Activated CD8-positive, alpha-beta T cell treated with anti-CD3 and anti-CD28 coated beads for 36 hours (primary cell): ENCODE results near the gene ITGB6. TPM values are rescaled to one million over a fixed set of nuclear protein-coding genes. Genes with fewer than 3 reads are reported as not detected.

Experiments
- ATAC-seq: fragments of 200-7000 bp; cut with Tn5 transposase; one replicate; pipeline ENCODE4 v1.10.0; 2021; ENCODE audit warnings: mild to moderate bottlenecking, moderate library complexity
- CTCF ChIA-PET: fragments of 350-600 bp; sonication (Branson Sonifier 250); formaldehyde crosslinking; loops from one replicate; lab custom pipeline; 2021; ENCODE audit warnings: antibody characterized with exemption; lab: Charles Lee
- POLR2A ChIA-PET: fragments of 350-600 bp; sonication (Branson Sonifier 250); formaldehyde crosslinking; loops from one replicate; lab custom pipeline; 2021; ENCODE audit warnings: antibody characterized with exemption; lab: Charles Lee
- DNase-seq: peaks from one replicate; pipeline ENCODE4 v3.0.0-alpha.2; 2020
- H3K27ac Mint-ChIP-seq: one replicate; pipeline ENCODE4 v1.8.0; 2021; ENCODE audit warnings: mild to moderate bottlenecking, mixed read lengths
- H3K27me3 Mint-ChIP-seq: one replicate; pipeline ENCODE4 v1.8.0; 2021; ENCODE audit warnings: mixed read lengths
- H3K36me3 Mint-ChIP-seq: one replicate; pipeline ENCODE4 v1.8.0; 2021; ENCODE audit warnings: low read depth, mixed read lengths
- H3K4me1 Mint-ChIP-seq: one replicate; pipeline ENCODE4 v1.8.0; 2021; ENCODE audit warnings: low read depth, mixed read lengths
- H3K4me3 Mint-ChIP-seq: one replicate; pipeline ENCODE4 v1.8.0; 2021; ENCODE audit warnings: mild to moderate bottlenecking, moderate library complexity, mixed read lengths
- H3K9me3 Mint-ChIP-seq: one replicate; pipeline ENCODE4 v1.8.0; 2021; ENCODE audit warnings: mixed read lengths
- intact Hi-C: fragments of 100-400 bp; cut with micrococcal nuclease; formaldehyde crosslinking; loops from one replicate; pipeline ENCODE4 v1.10.0; 2022
- total RNA-seq, 2 experiments: library from RNA; stranded (reverse); gene quantifications; one replicate each; pipeline ENCODE4 v1.2.3, GENCODE V29; 2021
- TF ChIP-seq, protein P1 (sequence below): fragments of 200-600 bp; IDR thresholded peaks from one replicate; pipeline ENCODE4 v1.8.0; 2022; ENCODE audit warnings: antibody characterized with exemption, mild to moderate bottlenecking

ITGB6 gene, protein sequence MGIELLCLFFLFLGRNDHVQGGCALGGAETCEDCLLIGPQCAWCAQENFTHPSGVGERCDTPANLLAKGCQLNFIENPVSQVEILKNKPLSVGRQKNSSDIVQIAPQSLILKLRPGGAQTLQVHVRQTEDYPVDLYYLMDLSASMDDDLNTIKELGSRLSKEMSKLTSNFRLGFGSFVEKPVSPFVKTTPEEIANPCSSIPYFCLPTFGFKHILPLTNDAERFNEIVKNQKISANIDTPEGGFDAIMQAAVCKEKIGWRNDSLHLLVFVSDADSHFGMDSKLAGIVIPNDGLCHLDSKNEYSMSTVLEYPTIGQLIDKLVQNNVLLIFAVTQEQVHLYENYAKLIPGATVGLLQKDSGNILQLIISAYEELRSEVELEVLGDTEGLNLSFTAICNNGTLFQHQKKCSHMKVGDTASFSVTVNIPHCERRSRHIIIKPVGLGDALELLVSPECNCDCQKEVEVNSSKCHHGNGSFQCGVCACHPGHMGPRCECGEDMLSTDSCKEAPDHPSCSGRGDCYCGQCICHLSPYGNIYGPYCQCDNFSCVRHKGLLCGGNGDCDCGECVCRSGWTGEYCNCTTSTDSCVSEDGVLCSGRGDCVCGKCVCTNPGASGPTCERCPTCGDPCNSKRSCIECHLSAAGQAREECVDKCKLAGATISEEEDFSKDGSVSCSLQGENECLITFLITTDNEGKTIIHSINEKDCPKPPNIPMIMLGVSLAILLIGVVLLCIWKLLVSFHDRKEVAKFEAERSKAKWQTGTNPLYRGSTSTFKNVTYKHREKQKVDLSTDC
- total RNA-seq = not detected

DNA sequence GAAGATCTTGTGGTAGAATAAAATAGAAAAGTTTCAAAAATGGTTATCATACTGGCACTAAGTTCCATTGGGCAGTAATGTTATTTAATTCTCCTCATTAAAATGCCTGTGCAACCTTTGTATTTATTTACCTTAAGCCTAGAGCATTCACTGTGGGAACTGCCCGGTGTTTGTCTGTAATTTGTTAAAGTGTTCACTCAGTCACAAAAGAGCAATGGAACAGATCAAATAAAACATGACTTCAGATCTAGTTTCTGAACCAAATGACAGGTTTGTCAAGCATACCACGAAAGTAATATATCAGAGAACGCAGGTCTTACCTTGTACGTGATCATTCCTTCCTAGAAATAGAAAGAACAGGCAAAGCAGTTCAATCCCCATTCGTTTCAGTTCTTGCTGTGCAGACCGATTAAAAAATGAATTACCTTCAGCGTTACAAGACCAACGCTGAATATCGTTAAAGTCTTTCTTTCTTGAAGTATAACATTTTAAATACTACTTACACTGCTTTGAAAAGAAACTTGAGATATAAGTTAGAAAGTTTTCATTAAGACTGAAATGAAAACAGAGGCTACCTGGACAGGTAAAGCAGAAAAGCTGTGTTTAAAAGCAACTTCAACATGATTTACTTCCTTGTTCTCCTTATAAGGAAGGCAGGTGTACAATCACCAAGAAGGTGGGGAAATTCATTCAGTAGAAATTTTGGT is at the start of gene ITGB6:
Gene ITGB6, minus strand, starts transcription at position 590 of the 707 bp plus-strand sequence. Its CDS starts 209 bp downstream, at position 381.
- Mint-ChIP-seq H3K4me1 (peaks cover 3% of the 10 kb centered on the region), H3K27me3 (peaks cover 2% of the 10 kb centered on the region), H3K4me3 (no peak within 1 kb of the TSS), H3K36me3 (no peaks in the 10 kb centered on the region), H3K27ac (no peak within 1 kb of the TSS), H3K9me3 (no peaks in the 10 kb centered on the region)
- DNase-seq (no peak), ATAC-seq (no peak)
- intact Hi-C loops = no loop called here
- TF ChIP-seq, protein P1, sequence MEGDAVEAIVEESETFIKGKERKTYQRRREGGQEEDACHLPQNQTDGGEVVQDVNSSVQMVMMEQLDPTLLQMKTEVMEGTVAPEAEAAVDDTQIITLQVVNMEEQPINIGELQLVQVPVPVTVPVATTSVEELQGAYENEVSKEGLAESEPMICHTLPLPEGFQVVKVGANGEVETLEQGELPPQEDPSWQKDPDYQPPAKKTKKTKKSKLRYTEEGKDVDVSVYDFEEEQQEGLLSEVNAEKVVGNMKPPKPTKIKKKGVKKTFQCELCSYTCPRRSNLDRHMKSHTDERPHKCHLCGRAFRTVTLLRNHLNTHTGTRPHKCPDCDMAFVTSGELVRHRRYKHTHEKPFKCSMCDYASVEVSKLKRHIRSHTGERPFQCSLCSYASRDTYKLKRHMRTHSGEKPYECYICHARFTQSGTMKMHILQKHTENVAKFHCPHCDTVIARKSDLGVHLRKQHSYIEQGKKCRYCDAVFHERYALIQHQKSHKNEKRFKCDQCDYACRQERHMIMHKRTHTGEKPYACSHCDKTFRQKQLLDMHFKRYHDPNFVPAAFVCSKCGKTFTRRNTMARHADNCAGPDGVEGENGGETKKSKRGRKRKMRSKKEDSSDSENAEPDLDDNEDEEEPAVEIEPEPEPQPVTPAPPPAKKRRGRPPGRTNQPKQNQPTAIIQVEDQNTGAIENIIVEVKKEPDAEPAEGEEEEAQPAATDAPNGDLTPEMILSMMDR = no peak
- ChIA-PET CTCF (no interaction called here), POLR2A (no interaction called here)

DNA sequence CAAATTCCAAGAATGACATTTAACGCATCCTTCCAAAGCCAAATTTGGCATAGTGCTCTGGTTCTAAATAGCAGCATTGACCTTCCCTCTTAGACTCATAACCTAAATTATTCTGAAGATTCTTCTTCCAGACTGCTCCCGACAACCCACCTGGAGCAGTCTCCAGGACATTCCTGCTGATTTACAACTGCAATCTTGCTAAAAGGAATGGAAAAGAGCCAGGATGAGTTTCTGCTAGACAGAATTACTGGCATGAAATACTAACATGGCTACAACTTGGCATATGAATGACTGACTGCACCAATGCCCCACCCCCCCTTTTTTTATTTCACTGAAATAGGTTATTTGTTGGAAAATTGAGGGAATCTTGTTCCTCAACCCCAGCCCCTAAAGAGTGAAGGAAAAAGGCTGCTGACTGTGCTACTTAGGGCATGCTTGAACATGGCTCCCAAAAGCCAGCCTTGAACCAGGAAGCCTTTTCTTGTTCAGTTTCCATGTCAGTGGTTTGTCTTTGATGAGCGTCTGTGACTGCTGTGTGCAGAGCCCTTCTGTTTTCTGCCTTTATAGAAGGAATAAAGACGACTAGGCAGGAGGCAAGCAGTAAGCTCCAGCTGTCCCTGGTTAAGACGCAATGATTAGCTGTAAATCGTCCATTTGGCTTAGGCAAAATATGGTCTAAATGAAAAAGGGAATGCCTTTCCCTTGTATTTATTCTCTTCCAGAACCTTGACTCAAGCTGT is 47.4 kb upstream of the ITGB6 start:
- no peaks in the 10 kb centered on the region for H3K4me1 Mint-ChIP-seq
- ATAC-seq = no peak
- H3K27me3 Mint-ChIP-seq = no peaks in the 10 kb centered on the region
- POLR2A ChIA-PET = no interaction called here
- DNase-seq = no peak
- CTCF ChIA-PET = interaction anchor here (1.7 kb wide), 1 partner anchor 15 kb away, joined by 3 read pairs; no protein-coding TSS in a partner anchor
- intact Hi-C loops = no loop called here
- H3K36me3 Mint-ChIP-seq = no peaks in the 10 kb centered on the region
- TF ChIP-seq, protein P1 = no peak
- H3K9me3 Mint-ChIP-seq = no peaks in the 10 kb centered on the region
- no peak overlapping the region for H3K4me3 Mint-ChIP-seq
- no peak overlapping the region for H3K27ac Mint-ChIP-seq

DNA sequence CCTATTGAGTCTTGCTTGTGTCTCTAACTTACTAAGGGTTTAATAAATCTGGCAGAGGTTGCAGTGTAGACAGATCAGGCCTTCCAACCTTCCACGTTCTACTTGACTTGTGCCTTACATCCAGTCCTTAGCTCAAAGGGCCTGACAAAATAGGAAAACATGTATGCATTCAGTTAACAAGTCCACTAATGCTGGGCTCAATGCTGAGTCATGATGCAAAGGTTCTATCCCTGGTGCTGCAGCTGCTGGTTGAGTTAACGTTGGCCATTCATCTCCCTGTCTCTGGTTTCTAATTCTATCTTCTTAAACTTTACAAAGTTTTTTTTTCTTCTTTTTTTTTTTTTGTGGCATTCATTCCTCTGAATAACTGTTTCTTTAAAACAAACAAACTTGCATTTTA is 46.3 kb upstream of the ITGB6 start:
- TF ChIP-seq, protein P1 = no peak
- ChIA-PET POLR2A (no interaction called here), CTCF (interaction anchor here (1.1 kb wide), 1 partner anchor 137 kb away, joined by 3 read pairs; no protein-coding TSS in a partner anchor)
- H3K4me3 Mint-ChIP-seq = no peak overlapping the region
- no peak overlapping the region for H3K27ac Mint-ChIP-seq
- H3K9me3 Mint-ChIP-seq = no peaks in the 10 kb centered on the region
- H3K36me3 Mint-ChIP-seq = no peaks in the 10 kb centered on the region
- ATAC-seq = no peak
- intact Hi-C loops = no loop called here
- H3K27me3 Mint-ChIP-seq = no peaks in the 10 kb centered on the region
- no peak for DNase-seq
- no peaks in the 10 kb centered on the region for H3K4me1 Mint-ChIP-seq

DNA sequence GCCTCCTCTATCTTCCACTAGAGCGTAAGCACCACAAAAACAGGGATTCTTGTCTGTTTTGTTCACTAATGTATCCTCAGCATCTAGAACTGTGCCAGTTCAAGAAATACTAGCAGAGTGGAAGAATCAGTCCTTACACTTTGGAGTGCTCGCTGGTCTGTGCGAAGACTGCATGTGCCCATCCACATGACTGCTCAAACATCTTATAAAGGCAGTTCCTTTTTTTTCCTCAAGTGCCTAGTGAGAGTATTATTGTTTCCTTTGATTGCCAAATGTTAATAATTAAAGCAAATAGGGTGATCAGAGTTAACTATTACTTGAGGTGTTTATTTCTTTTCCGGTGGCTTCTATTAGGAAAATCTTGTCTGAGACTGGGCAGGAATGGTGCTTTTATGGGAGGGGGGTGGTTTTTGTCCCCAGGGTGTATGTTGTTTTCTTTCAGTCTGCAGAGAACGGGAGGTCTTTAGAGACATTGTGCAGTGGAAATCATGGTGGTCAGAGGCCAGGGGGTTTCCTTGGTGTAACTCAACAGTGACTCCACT is 45.6 kb upstream of the ITGB6 start:
- ChIA-PET CTCF (no interaction called here), POLR2A (no interaction called here)
- ATAC-seq = no peak
- no peak overlapping the region for H3K27ac Mint-ChIP-seq
- H3K36me3 Mint-ChIP-seq = no peaks in the 10 kb centered on the region
- intact Hi-C loops = no loop called here
- H3K27me3 Mint-ChIP-seq = no peaks in the 10 kb centered on the region
- H3K4me3 Mint-ChIP-seq = no peak overlapping the region
- H3K9me3 Mint-ChIP-seq = no peaks in the 10 kb centered on the region
- TF ChIP-seq, protein P1 = no peak
- no peaks in the 10 kb centered on the region for H3K4me1 Mint-ChIP-seq
- DNase-seq = no peak
